Measurements from ENCODE around the gene SLC8A3. TPM values are rescaled to one million over a fixed set of nuclear protein-coding genes. Genes with fewer than 3 reads are reported as not detected.

Gene SLC8A3
- total and polyA plus RNA-seq, 2 experiments from 2014 or later: not detected

DNA sequence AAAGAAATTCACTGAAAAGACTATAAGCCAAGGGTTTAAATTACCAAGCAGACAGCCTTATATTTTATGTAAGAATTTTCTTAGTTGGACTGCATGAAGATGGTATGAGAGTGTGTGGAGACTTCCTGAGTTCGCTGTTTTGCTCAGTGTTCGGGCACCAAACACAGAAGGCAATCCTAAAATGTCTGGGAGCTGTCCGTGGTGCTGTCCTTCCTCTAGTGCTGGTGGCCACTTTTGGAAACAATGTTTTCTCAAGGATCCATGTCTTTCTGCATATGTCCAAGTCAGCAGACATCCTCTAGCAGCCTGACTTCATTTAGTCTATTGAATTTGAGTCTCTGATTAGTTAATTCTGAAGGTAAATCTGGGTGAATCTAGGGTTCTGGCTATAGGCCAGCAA is 135.8 kb downstream of the SLC8A3 start:
- Histone ChIP-seq H4K20me1 (ENCODE audit: insufficient read depth) (no peaks in the 10 kb centered on the region), H3K27ac (no peak overlapping the region), H3K4me2 (ENCODE audit: unreplicated experiment) (no peak overlapping the region), H3K4me3 (no peak overlapping the region), H2AFZ (no peak overlapping the region), H3K79me2 (ENCODE audit: insufficient read depth) (no peaks in the 10 kb centered on the region), H3K27me3 (replicated peaks; ENCODE audit: insufficient read depth) (no peaks in the 10 kb centered on the region), H3K9me3 (ENCODE audit: low read depth) (no peaks in the 10 kb centered on the region), H3K4me1 (ENCODE audit: insufficient read depth) (no peaks in the 10 kb centered on the region), H3F3A (ENCODE audit: insufficient read depth) (no peaks in the 10 kb centered on the region), H3K9ac (no peak overlapping the region), H3K36me3 (ENCODE audit: low read depth) (no peaks in the 10 kb centered on the region), H3K9me2 (ENCODE audit: insufficient read depth) (no peaks in the 10 kb centered on the region)
- no peak for TF ChIP-seq EZH2phosphoT487 (IDR thresholded peaks at IDR 0.05; ENCODE audit: insufficient read depth, low read depth)
- TF ChIP-seq EZH2 (IDR thresholded peaks at IDR 0.05; ENCODE audit: insufficient read depth, poor library complexity, severe bottlenecking): no peak
- DNase-seq: peak; percentile 56
- in situ Hi-C loops (cut with MboI): no loop called here
- WGBS, 2 experiments (ENCODE audit: low coverage in 1 of 2, low lambda C conversion rate in 2 of 2, missing lambda C conversion rate in 2 of 2): 5 to 7% methylated on average over 3 of the region's 3 CpGs

GRCh38 chr14:70050136-70050535 is 138.6 kb downstream of the SLC8A3 start:
- WGBS, 2 experiments (ENCODE audit: low coverage in 1 of 2, low lambda C conversion rate in 2 of 2, missing lambda C conversion rate in 2 of 2): 10 to 11% methylated on average over 4 of the region's 4 CpGs
- Histone ChIP-seq H3K4me3 (no peak overlapping the region), H3F3A (ENCODE audit: insufficient read depth) (no peaks in the 10 kb centered on the region), H2AFZ (no peak overlapping the region), H3K9me2 (ENCODE audit: insufficient read depth) (no peaks in the 10 kb centered on the region), H3K4me2 (ENCODE audit: unreplicated experiment) (no peak overlapping the region), H3K9ac (no peak overlapping the region), H3K36me3 (ENCODE audit: low read depth) (no peaks in the 10 kb centered on the region), H3K27me3 (replicated peaks; ENCODE audit: insufficient read depth) (no peaks in the 10 kb centered on the region), H3K9me3 (ENCODE audit: low read depth) (no peaks in the 10 kb centered on the region), H3K4me1 (ENCODE audit: insufficient read depth) (no peaks in the 10 kb centered on the region), H3K27ac (no peak overlapping the region), H4K20me1 (ENCODE audit: insufficient read depth) (no peaks in the 10 kb centered on the region), H3K79me2 (ENCODE audit: insufficient read depth) (no peaks in the 10 kb centered on the region)
- in situ Hi-C loops (cut with MboI): no loop called here
- TF ChIP-seq EZH2phosphoT487 (IDR thresholded peaks at IDR 0.05; ENCODE audit: insufficient read depth, low read depth) (no peak), EZH2 (IDR thresholded peaks at IDR 0.05; ENCODE audit: insufficient read depth, poor library complexity, severe bottlenecking) (no peak)
- DNase-seq: no peak

GRCh38 chr14:70049605-70050004 is 139.1 kb downstream of the SLC8A3 start:
- in situ Hi-C loops (cut with MboI): loop anchor here (25.0 kb wide), 1 partner anchor 462 kb away; no protein-coding TSS in a partner anchor
- TF ChIP-seq EZH2phosphoT487 (IDR thresholded peaks at IDR 0.05; ENCODE audit: insufficient read depth, low read depth): no peak
- no peak for TF ChIP-seq EZH2 (IDR thresholded peaks at IDR 0.05; ENCODE audit: insufficient read depth, poor library complexity, severe bottlenecking)
- Histone ChIP-seq H3K27me3 (replicated peaks; ENCODE audit: insufficient read depth) (peaks cover under 1% of the 10 kb centered on the region; the same call in 1 of the 2 replicates), H3K9me2 (ENCODE audit: insufficient read depth) (no peaks in the 10 kb centered on the region), H3K79me2 (ENCODE audit: insufficient read depth) (no peaks in the 10 kb centered on the region), H3K4me3 (no peak overlapping the region), H4K20me1 (ENCODE audit: insufficient read depth) (no peaks in the 10 kb centered on the region), H3K9ac (no peak overlapping the region), H3K9me3 (ENCODE audit: low read depth) (no peaks in the 10 kb centered on the region), H3K36me3 (ENCODE audit: low read depth) (no peaks in the 10 kb centered on the region), H3K4me1 (ENCODE audit: insufficient read depth) (no peaks in the 10 kb centered on the region), H3F3A (ENCODE audit: insufficient read depth) (no peaks in the 10 kb centered on the region), H3K27ac (no peak overlapping the region), H3K4me2 (ENCODE audit: unreplicated experiment) (no peak overlapping the region), H2AFZ (no peak overlapping the region)
- WGBS, 2 experiments (ENCODE audit: low coverage in 1 of 2, low lambda C conversion rate in 2 of 2, missing lambda C conversion rate in 2 of 2): 18 to 25% methylated on average over 3 of the region's 3 CpGs
- no peak for DNase-seq

DNA sequence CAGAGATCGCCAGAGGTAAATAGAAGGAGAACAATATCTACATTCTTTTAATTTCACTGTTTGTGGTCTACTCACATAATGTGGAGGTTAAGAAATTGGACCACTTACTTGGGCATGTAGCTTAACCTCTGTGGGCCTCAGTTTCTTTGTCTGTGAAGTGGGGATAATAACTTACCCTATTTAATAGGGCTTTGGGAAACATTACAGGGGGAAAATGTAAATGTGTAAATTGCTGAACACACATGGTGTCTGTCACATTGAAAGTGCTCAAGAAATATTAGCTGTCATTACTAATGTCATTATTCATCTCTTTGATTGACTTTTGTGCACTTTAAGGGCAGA is 140.5 kb downstream of the SLC8A3 start:
- no peak for TF ChIP-seq EZH2 (IDR thresholded peaks at IDR 0.05; ENCODE audit: insufficient read depth, poor library complexity, severe bottlenecking)
- TF ChIP-seq EZH2phosphoT487 (IDR thresholded peaks at IDR 0.05; ENCODE audit: insufficient read depth, low read depth): no peak
- Histone ChIP-seq H2AFZ (no peak overlapping the region), H3K79me2 (ENCODE audit: insufficient read depth) (no peaks in the 10 kb centered on the region), H3K27me3 (replicated peaks; ENCODE audit: insufficient read depth) (peaks cover 4% of the 10 kb centered on the region), H3K27ac (no peak overlapping the region), H3K9me3 (ENCODE audit: low read depth) (no peaks in the 10 kb centered on the region), H3K36me3 (ENCODE audit: low read depth) (no peaks in the 10 kb centered on the region), H3F3A (ENCODE audit: insufficient read depth) (no peaks in the 10 kb centered on the region), H3K4me3 (no peak overlapping the region), H3K4me1 (ENCODE audit: insufficient read depth) (no peaks in the 10 kb centered on the region), H3K4me2 (ENCODE audit: unreplicated experiment) (no peak overlapping the region), H3K9me2 (ENCODE audit: insufficient read depth) (no peaks in the 10 kb centered on the region), H3K9ac (no peak overlapping the region), H4K20me1 (ENCODE audit: insufficient read depth) (no peaks in the 10 kb centered on the region)
- in situ Hi-C loops (cut with MboI): loop anchor here (25.0 kb wide), 1 partner anchor 461 kb away; no protein-coding TSS in a partner anchor
- WGBS, 2 experiments (ENCODE audit: low coverage in 1 of 2, low lambda C conversion rate in 2 of 2, missing lambda C conversion rate in 2 of 2): 7 to 9% methylated on average over 1 of the region's 1 CpG
- DNase-seq: no peak
